Measurements from ENCODE around the gene POTEE.
"Not testable (repeated sequence)": the region's sequence is repeated elsewhere in the genome, so short reads cannot be mapped to it uniquely, and the experiment has no call there.

Gene POTEE

DNA sequence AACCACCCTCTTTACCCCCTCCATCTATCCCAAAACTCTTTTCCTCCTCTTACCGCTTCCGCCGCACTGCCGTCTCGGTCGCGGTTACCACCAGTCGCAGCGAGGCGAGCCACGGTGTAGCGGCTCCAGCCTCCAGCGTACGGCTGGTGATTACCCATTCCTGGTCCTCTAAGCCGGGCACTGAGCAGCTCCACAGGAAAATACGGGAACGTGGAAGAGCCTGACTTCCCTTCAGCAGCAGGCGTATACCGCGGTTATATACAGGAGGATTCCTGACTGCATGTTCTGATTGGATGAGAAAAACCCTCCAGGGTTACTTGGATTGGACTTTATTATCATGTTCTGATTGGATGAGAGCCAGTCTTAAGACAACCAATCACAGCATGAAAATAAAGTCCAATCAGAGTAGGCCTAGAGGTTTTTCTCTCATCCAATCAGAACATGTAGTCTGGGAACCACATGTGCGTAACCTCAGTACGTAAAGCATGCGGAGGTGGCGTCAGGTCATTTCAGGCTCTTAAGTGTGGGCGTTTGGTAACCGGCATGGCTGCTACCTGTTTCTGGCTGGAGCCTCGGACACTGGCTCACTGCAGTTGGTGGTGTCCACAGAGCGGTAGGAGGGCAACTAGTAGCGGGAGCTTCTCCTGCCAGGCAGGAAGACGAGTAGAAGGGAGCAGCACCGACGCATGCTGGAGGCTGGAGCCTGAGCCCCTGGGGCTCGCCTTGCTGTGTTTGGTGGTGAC, at the start of gene POTEE:
Gene POTEE (plus strand): TSS at position 507 of the 743 bp plus-strand sequence. CDS start 8,867 bp downstream, outside the sequence.
- not testable (repeated sequence) for H3K27me3 Mint-ChIP-seq; H3K9me3 Mint-ChIP-seq; H3K27ac Mint-ChIP-seq; H3K36me3 Mint-ChIP-seq (ENCODE audit: low read depth); H3K4me3 Mint-ChIP-seq; H3K4me1 Mint-ChIP-seq (ENCODE audit: low read depth)

- H3K9me3 Mint-ChIP-seq; H3K4me1 Mint-ChIP-seq (ENCODE audit: low read depth); H3K36me3 Mint-ChIP-seq (ENCODE audit: low read depth); H3K27ac Mint-ChIP-seq; H3K4me3 Mint-ChIP-seq: not testable (repeated sequence)
- peaks cover 12% of the 10 kb centered on the region for H3K27me3 Mint-ChIP-seq
Observed at GRCh38 chr2:131165562-131165961, 43.8 kb upstream of the POTEE start.

DNA sequence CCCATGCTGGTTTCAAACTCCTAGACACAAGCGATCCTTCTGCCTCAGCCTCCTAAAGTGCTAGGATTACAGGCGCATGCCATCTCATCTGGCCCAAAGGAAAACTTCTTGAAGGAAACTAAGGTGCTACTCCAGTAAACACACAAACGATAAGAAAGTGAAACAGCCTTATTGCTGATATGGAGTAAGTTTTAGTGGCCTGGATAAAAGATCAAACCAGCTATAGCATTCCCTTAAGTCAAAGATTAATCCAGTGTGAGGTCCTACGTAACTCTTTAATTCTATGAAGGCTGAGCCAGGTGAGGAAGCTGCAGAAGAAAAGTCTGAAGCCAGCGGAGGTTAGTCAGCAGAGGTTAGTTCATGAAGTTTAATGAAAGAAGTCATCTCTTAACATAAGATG, 40.8 kb upstream of the POTEE start:
- Mint-ChIP-seq H3K27ac (no peak overlapping the region), H3K4me1 (ENCODE audit: low read depth) (no peaks in the 10 kb centered on the region), H3K4me3 (no peak overlapping the region), H3K36me3 (ENCODE audit: low read depth) (no peaks in the 10 kb centered on the region), H3K27me3 (peaks cover 17% of the 10 kb centered on the region), H3K9me3 (no peaks in the 10 kb centered on the region)

- not testable (repeated sequence) for H3K27ac Mint-ChIP-seq; H3K4me1 Mint-ChIP-seq (ENCODE audit: low read depth); H3K9me3 Mint-ChIP-seq; H3K4me3 Mint-ChIP-seq; H3K36me3 Mint-ChIP-seq (ENCODE audit: low read depth)
- peaks cover 29% of the 10 kb centered on the region for H3K27me3 Mint-ChIP-seq
Observed at GRCh38 chr2:131178050-131178449, 31.3 kb upstream of the POTEE start.

- H3K9me3 Mint-ChIP-seq; H3K4me3 Mint-ChIP-seq; H3K36me3 Mint-ChIP-seq (ENCODE audit: low read depth); H3K27ac Mint-ChIP-seq; H3K4me1 Mint-ChIP-seq (ENCODE audit: low read depth): not testable (repeated sequence)
- H3K27me3 Mint-ChIP-seq: peaks cover 30% of the 10 kb centered on the region
Observed at GRCh38 chr2:131178721-131179418, 30.5 kb upstream of the POTEE start.

DNA sequence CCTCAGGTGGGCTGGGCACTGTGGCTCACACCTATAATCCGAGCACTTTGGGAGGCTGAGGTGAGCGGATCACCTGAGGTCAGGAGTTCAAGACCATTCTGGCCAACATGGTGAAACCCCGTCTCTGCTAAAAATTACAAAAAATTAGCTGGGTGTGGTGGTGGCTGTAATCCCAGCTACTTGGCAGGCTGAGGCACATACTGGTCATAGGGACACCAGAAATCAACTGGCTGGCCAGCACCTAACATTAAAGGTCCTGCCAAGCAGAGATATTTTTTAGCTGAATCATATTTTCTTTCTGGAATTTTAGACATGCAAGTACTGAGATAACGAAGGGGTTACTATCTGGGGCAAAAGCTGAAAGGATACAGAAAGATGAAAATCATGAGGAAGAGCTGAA, 27.9 kb upstream of the POTEE start:
- H3K36me3 Mint-ChIP-seq (ENCODE audit: low read depth); H3K27ac Mint-ChIP-seq; H3K4me1 Mint-ChIP-seq (ENCODE audit: low read depth); H3K9me3 Mint-ChIP-seq; H3K4me3 Mint-ChIP-seq: not testable (repeated sequence)
- peaks cover 23% of the 10 kb centered on the region for H3K27me3 Mint-ChIP-seq

DNA sequence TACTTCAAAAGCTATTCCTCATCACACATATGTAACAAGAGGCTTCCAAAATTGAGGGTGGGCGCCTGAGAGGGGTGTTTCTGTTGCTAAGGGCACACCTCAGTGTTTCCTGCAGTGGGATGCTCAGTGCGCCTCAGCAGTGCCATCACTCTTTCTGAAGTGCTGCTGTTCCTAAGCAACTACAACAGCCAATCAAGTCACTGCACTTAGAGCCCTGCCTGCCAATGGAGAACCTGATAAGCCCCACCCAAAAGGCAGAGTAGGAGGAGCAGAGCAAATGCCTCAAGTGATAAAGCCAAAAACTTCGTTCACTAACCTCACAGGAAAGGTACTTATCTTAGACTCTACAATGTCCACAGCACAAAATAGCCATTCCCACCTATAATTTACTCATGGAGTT, 15.9 kb upstream of the POTEE start:
- H3K9me3 Mint-ChIP-seq; H3K4me1 Mint-ChIP-seq (ENCODE audit: low read depth); H3K4me3 Mint-ChIP-seq; H3K36me3 Mint-ChIP-seq (ENCODE audit: low read depth); H3K27ac Mint-ChIP-seq: not testable (repeated sequence)
- peaks cover 28% of the 10 kb centered on the region for H3K27me3 Mint-ChIP-seq

GRCh38 chr2:131196186-131196585, 13.2 kb upstream of the POTEE start:
- H3K4me1 Mint-ChIP-seq (ENCODE audit: low read depth); H3K9me3 Mint-ChIP-seq; H3K4me3 Mint-ChIP-seq; H3K36me3 Mint-ChIP-seq (ENCODE audit: low read depth); H3K27ac Mint-ChIP-seq: not testable (repeated sequence)
- peaks cover 24% of the 10 kb centered on the region for H3K27me3 Mint-ChIP-seq

DNA sequence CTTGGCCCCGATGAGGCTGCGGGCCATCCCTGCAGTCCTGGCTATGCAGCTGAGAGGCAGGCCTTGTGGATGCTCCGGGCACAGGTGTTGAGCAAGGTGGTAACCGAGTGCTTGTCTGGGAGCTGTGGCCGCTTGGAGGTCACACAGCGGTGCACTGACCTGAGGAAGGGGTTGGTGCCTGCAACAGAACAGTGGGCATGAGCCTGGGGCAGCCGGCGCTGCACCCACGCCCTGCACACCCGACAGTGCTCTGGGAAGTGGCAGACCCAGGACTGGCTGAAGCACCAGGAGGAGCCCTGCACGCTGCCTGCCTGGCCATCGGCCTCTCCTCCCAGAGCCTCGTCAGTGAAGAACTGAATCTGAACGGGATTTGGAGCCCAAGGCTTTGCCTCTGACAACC, 8.2 kb upstream of the POTEE start:
- no peak overlapping the region for H3K4me3 Mint-ChIP-seq
- H3K27ac Mint-ChIP-seq: no peak overlapping the region
- H3K27me3 Mint-ChIP-seq: peaks cover 4% of the 10 kb centered on the region
- H3K4me1 Mint-ChIP-seq (ENCODE audit: low read depth): no peaks in the 10 kb centered on the region
- H3K36me3 Mint-ChIP-seq (ENCODE audit: low read depth): no peaks in the 10 kb centered on the region
- no peaks in the 10 kb centered on the region for H3K9me3 Mint-ChIP-seq

DNA sequence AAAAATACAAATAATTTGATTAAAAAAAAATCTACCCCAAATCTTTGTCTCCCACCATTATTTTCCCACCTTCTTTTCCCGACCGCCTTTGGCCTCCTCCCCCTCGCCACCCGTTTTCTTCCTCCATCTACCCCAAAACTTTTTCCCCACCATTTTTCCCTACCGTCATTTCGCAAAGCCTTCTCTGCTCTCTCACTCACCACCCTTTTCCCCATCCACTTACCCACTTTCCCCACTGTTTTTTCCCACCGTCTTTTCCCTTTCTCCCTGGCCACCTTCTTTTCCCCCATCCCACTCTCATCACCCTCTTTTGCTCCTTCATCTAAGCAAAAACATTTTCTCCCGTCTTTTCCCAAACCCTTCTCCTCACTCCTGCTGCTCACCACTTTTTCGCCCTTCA, 1.5 kb upstream of the POTEE start:
- H3K27me3 Mint-ChIP-seq; H3K27ac Mint-ChIP-seq; H3K4me1 Mint-ChIP-seq (ENCODE audit: low read depth); H3K4me3 Mint-ChIP-seq; H3K36me3 Mint-ChIP-seq (ENCODE audit: low read depth); H3K9me3 Mint-ChIP-seq: not testable (repeated sequence)

DNA sequence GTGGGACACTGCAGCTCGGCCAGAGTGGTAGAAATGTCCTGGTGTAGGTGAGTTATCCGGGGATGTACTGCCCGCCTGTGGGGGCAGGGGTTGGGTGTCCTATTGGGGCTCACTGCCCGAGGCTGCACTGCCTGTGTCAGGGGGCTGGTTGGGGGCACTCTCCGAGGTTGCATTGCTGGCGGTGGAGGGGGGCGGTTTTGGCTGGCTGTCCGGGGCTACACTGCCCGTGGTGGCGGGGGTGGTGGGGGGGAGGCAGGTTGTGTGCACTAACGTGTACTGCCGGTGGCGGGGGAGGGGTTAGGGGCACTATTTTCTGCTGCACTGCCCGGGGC, 403 bp downstream of the POTEE start:
- not testable (repeated sequence) for H3K27ac Mint-ChIP-seq; H3K9me3 Mint-ChIP-seq; H3K4me3 Mint-ChIP-seq; H3K36me3 Mint-ChIP-seq (ENCODE audit: low read depth); H3K4me1 Mint-ChIP-seq (ENCODE audit: low read depth); H3K27me3 Mint-ChIP-seq

GRCh38 chr2:131210434-131211211, 1.3 kb downstream of the POTEE start:
- not testable (repeated sequence) for H3K4me1 Mint-ChIP-seq (ENCODE audit: low read depth); H3K4me3 Mint-ChIP-seq; H3K9me3 Mint-ChIP-seq; H3K36me3 Mint-ChIP-seq (ENCODE audit: low read depth); H3K27me3 Mint-ChIP-seq; H3K27ac Mint-ChIP-seq

- H3K9me3 Mint-ChIP-seq; H3K27ac Mint-ChIP-seq; H3K27me3 Mint-ChIP-seq; H3K4me1 Mint-ChIP-seq (ENCODE audit: low read depth); H3K4me3 Mint-ChIP-seq; H3K36me3 Mint-ChIP-seq (ENCODE audit: low read depth): not testable (repeated sequence)
Observed at GRCh38 chr2:131217238-131217986, 8.1 kb downstream of the POTEE start.

GRCh38 chr2:131235543-131236449, 26.5 kb downstream of the POTEE start:
- not testable (repeated sequence) for H3K27me3 Mint-ChIP-seq; H3K9me3 Mint-ChIP-seq; H3K27ac Mint-ChIP-seq; H3K36me3 Mint-ChIP-seq (ENCODE audit: low read depth); H3K4me3 Mint-ChIP-seq; H3K4me1 Mint-ChIP-seq (ENCODE audit: low read depth)
